ENCODE measurements around the gene SH3BP4. TPM values are rescaled to one million over a fixed set of nuclear protein-coding genes. Genes with fewer than 3 reads are reported as not detected.

SH3BP4 gene, protein sequence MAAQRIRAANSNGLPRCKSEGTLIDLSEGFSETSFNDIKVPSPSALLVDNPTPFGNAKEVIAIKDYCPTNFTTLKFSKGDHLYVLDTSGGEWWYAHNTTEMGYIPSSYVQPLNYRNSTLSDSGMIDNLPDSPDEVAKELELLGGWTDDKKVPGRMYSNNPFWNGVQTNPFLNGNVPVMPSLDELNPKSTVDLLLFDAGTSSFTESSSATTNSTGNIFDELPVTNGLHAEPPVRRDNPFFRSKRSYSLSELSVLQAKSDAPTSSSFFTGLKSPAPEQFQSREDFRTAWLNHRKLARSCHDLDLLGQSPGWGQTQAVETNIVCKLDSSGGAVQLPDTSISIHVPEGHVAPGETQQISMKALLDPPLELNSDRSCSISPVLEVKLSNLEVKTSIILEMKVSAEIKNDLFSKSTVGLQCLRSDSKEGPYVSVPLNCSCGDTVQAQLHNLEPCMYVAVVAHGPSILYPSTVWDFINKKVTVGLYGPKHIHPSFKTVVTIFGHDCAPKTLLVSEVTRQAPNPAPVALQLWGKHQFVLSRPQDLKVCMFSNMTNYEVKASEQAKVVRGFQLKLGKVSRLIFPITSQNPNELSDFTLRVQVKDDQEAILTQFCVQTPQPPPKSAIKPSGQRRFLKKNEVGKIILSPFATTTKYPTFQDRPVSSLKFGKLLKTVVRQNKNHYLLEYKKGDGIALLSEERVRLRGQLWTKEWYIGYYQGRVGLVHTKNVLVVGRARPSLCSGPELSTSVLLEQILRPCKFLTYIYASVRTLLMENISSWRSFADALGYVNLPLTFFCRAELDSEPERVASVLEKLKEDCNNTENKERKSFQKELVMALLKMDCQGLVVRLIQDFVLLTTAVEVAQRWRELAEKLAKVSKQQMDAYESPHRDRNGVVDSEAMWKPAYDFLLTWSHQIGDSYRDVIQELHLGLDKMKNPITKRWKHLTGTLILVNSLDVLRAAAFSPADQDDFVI
- polyA plus RNA-seq (2013, experiment 1 of 2; ENCODE audit: insufficient read length), result 111 TPM
- 108 TPM for polyA plus RNA-seq (2013, experiment 2 of 2; ENCODE audit: insufficient read length)

GRCh38 chr2:234951664-234952269 is at the start of gene SH3BP4:
Gene SH3BP4 (plus strand): TSS chr2:234952017. CDS start chr2:235035003, 82,986 bp downstream.
- DNase-seq, result peak; percentile 90

DNA sequence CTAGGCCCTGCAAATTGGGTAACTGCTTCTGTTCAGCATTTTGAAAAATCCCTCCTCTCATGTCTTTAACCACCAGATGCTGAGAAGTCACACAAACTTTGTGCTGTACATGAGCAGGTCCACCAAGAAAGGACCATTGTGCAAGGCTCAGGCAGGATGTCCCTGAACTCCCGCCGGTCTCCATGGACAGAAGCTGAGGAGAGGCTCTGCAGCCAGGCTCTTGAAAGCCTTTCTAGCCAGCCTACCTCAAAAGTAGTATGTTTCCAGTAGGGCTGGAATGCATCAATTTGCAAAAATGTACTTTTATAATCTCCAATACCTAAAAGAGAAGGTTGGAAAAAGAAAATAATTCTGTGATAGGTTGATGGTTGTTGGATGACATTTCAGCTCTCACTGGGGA is 47.0 kb upstream of the SH3BP4 start:
- DNase-seq, result no peak

DNA sequence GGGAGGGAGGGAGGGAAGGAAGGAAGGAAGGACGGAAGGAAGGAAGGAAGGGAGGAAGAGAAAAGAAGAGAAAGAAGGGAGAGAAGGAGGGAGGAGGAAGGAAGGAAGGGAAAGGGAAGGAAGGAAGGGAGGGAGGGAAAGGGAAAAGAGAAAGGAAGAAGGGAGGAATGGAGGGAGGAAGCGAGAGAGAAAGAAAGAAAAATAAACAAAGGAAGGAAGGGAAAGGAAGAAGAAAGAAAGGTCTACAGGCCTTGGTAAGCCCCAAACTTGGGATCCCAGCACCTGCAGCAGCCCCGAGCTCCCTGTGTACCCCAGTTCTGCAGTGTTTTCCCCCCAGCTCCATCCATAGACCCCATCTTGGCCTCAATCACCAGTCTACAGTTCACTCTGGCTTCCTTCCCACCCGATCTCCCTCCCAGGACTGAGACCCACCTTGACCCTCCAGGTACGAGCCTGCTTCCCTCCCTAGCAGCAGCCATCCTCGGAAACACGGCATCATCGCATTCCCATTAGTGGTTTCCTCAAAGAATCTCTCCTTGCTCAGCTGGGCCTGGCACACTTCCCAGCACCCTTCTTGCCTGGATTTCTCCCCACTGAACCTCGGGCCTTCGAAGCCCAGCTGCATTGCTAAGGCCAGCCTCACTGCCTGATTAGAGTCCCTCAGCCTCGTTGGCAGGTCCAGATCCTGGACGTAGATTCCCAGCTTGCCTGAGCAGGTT is 46.1 kb upstream of the SH3BP4 start:
- DNase-seq, result peak; percentile 48

- DNase-seq, result no peak
Observed at GRCh38 chr2:234910186-234910679, 41.6 kb upstream of the SH3BP4 start.

DNA sequence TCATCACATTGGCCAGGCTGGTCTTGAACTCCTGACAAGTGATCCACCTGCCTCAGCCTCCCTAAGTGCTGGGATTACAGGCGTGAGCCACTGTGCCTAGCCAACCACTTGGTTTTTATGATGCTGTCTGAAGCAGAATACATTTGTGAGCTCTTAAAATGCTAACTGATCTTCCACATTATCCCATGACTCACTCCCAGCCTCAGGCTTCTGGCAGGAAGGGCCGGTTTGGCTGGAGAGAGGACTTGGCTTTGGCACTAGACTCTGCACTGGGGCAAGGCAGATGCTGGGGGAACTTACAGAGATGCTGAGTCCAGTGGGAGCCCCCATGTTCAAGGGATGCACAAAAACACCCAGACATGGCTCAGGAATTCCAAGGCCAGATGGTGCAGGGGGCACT is 40.5 kb upstream of the SH3BP4 start:
- peak; percentile 34 for DNase-seq

DNA sequence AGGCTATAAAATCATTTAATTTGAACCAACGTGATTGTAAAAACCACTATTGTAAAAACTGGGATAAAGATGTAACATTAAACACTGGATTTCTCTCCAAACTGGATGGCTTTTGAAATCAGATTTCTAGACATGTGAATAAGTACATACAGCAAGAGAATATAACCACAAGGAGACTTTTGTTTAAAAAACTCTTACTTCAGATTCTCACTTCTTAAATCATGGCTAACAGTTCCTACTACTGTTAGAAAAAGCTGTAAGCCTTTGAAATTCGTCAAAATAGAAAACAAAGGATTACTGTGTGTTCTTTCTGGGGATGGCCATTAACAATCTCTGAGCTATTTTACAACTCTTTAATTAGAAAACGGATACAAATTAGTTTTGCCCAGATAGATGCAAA is 39.4 kb upstream of the SH3BP4 start:
- DNase-seq, result no peak

GRCh38 chr2:234913208-234913626 is 38.6 kb upstream of the SH3BP4 start:
- peak; percentile 24 for DNase-seq

- no peak for DNase-seq
Observed at GRCh38 chr2:234914371-234915154, 37.3 kb upstream of the SH3BP4 start.

DNA sequence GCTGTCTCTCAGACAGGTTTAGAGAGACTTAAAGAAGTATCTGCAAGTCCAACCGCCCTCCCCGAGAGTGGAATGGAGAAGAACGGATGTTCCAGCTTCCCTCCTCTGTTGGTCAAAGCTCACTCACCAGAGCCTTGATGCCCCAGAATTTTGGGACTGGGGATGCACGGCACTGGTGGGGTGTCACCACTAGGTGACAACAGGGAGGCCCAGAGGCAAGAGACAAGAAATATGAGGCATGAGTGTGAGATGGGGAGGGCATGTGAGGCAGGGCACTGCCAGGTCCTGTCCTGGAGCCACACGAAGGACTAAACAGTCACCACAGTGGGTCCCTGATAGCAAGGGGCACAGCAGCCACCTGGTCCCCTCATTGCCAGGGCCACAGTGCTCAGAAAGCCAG is 35.1 kb upstream of the SH3BP4 start:
- DNase-seq, result no peak

DNA sequence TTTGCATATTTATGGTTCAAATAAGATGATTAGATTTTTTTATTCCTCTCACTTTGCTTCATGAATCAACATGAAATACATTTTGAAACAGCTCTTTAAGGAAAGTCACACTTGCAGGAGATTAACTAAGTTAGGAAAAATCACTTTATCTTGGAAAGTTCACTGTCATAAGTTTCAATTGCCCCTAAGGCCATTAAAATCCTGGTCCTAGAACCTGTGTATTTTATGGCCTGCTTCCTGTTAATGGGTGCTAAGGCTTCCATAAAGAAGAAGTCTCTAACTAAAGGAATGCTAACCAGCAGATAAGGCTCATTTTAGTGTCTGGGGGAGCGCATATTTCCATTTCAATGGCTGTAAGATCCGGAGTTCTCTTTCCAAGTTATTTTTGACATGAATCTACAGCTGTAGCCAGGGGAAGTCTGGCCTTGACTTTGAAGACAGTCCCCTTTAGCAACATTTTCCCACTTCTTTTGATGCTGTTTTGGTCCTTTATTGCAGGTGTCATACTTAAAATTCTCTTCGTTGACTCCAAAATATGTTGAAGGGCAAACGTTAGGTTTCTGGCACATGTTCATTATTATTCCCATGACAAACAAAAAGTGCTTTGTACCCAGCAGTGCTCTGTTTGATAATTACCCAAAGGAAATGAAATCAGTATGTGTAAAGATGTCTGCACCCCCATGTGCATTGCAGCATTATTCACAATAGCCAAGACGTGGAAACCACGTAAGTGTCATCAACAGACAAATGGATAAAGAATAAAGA is 34.4 kb upstream of the SH3BP4 start:
- no peak for DNase-seq

GRCh38 chr2:234919711-234920110 is 32.1 kb upstream of the SH3BP4 start:
- no peak for DNase-seq

DNA sequence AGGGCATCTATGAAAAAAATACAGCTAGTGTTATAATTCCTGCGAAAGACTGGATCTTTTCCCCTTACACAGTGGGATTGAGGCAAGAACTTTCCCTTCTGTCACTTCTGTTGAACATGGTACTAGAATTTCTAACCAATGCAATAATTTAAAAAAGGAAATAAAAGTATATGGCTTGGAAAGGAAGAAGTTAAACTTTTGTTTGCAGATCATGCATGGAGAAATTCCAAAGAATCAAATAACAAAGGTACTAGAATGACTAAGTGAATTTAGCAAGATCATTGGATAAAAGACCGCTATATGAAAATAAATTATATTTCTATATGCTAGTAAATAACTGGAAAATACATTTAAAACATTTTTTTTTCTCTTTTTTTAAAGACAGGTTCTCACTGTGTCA is 31.0 kb upstream of the SH3BP4 start:
- no peak for DNase-seq

- DNase-seq, result no peak
Observed at GRCh38 chr2:234929002-234929401, 22.8 kb upstream of the SH3BP4 start.

DNA sequence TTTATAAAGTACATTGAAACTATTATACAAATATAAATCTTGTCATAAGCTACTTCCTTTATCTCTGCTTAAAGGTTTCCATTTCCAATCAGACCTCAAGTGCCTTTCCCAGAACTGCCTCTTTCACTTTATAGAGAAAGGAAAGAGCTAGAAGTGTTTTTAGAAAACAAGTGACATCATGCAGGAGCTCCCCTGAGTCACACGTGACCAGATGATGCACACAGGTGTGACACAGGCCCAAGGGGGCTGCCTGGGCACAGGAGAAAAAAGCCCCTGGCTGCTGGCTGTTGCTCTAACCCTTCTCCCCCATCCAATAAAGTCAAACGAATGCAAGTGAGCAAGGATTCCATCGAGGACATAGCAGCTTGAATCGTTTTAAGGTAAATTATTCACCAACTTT is 21.4 kb upstream of the SH3BP4 start:
- DNase-seq, result no peak

DNA sequence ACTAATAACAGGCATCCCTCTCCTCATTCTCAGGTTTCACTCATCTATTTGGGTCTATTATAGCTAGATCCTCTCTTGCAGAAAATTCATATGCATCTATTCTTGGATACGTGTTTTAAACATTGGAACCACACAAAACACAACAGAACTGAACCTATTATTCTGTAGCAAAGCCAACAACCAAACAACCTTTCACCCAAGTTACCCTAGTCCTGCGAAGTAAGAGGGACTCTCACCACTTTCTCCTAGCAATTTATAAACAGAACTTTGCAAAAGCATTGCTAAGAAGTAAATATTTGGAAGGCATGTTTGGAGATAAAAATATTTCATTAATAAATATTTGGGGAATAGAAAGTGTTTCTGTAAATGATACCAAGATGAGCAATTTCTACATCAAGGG is 20.4 kb upstream of the SH3BP4 start:
- no peak for DNase-seq

GRCh38 chr2:234932591-234933168 is 19.1 kb upstream of the SH3BP4 start:
- no peak for DNase-seq

- DNase-seq, result no peak
Observed at GRCh38 chr2:234935311-234935710, 16.5 kb upstream of the SH3BP4 start.

DNA sequence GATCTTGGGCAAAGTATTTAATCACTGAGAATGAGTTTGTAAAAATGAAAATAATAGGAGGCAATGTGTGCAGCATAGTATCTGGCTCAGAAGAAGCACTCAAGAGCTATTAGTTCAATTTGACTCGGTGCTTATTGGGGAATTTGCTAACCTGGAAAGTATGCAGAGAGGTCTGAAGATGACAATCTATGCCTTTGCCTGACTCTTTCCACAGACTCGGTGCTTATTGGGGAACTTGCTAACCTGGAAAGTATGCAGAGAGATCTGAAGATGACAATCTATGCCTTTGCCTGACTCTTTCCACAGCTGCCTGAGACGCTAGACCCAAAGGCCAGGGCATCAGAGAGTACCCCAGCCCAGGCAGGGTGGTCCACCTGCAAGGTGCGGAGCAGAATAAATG is 12.2 kb upstream of the SH3BP4 start:
- DNase-seq, result no peak

GRCh38 chr2:234939996-234940395 is 11.8 kb upstream of the SH3BP4 start:
- DNase-seq, result no peak

- DNase-seq, result no peak
Observed at GRCh38 chr2:234940527-234940926, 11.3 kb upstream of the SH3BP4 start.
